Breast epithelium (tissue), 3 donors: Measurements from ENCODE around the gene CFD.

Experiments
- CTCF ChIP-seq, 3 donors: fragments of 450-650 bp; IDR thresholded peaks; one replicate each; pipeline ENCODE4 v1.5.1; 2016 to 2017; ENCODE audit warnings: antibody characterized with exemption in 3 of 3, mild to moderate bottlenecking in 3 of 3, moderate library complexity in 3 of 3
- POLR2A ChIP-seq: fragments of 450-650 bp; IDR thresholded peaks from one replicate; pipeline ENCODE4 v1.6.1; 2016; ENCODE audit warnings: antibody characterized with exemption, mild to moderate bottlenecking, moderate library complexity

- TF ChIP-seq POLR2A (no peak), CTCF (IDR thresholded peaks at IDR 0.05) (no peak)
Observed at GRCh38 chr19:843836-844545, 15.5 kb upstream of the CFD start.
